Mesendoderm (in vitro differentiated cells): ENCODE measurements around the gene C5orf34.
"Not testable (repeated sequence)": the region's sequence is repeated elsewhere in the genome, so short reads cannot be mapped to it uniquely, and the experiment has no call there.

ENCODE experiments used
- DNase-seq: peaks from one replicate; pipeline ENCODE4 v3.0.0; 2013
- H2AK5ac ChIP-seq: 2 replicates; pipeline ENCODE4 v1.6.1; 2013; ENCODE audit warnings: low read length, inconsistent platforms
- H2BK120ac ChIP-seq: 2 replicates; pipeline ENCODE4 v1.6.1; 2013; ENCODE audit warnings: low read depth, mild to moderate bottlenecking, low read length, moderate library complexity, mixed read lengths
- H2BK15ac ChIP-seq: replicated peaks from 2 replicates; pipeline ENCODE4 v1.6.1; 2013; ENCODE audit warnings: low read depth, mild to moderate bottlenecking, moderate library complexity
- H2BK5ac ChIP-seq: 2 replicates; pipeline ENCODE4 v1.6.1; 2013; ENCODE audit warnings: low read length, inconsistent platforms
- H3K18ac ChIP-seq: 2 replicates; pipeline ENCODE4 v1.6.1; 2013; ENCODE audit warnings: mild to moderate bottlenecking, low read length, mixed read lengths
- H3K23ac ChIP-seq: one replicate; pipeline ENCODE4 v1.6.1; 2013; ENCODE audit warnings: low read length
- H3K27ac ChIP-seq: 2 replicates; pipeline ENCODE4 v1.5.1; 2013; ENCODE audit warnings: low read depth, mild to moderate bottlenecking, inconsistent platforms, low read length, moderate library complexity
- H3K27me3 ChIP-seq: 2 replicates; pipeline ENCODE4 v1.6.1; 2013; ENCODE audit warnings: low read length, control low read depth, mild to moderate bottlenecking, inconsistent platforms; ENCODE audit not compliant: insufficient read depth, poor library complexity
- H3K36me3 ChIP-seq: 2 replicates; pipeline ENCODE4 v1.6.1; 2013; ENCODE audit warnings: low read length, inconsistent platforms; ENCODE audit not compliant: control insufficient read depth, insufficient read depth
- H3K4ac ChIP-seq: one replicate; pipeline ENCODE4 v1.6.1; 2013; ENCODE audit warnings: low read depth, mild to moderate bottlenecking, low read length, moderate library complexity
- H3K4me1 ChIP-seq: 2 replicates; pipeline ENCODE4 v1.6.1; 2013; ENCODE audit warnings: low read depth, low read length, inconsistent platforms; ENCODE audit not compliant: control insufficient read depth
- H3K4me2 ChIP-seq: 2 replicates; pipeline ENCODE4 v1.6.1; 2013; ENCODE audit warnings: low read length
- H3K4me3 ChIP-seq: 2 replicates; pipeline ENCODE4 v1.5.1; 2013; ENCODE audit warnings: mild to moderate bottlenecking, low read length
- H3K56ac ChIP-seq: one replicate; pipeline ENCODE4 v1.6.1; 2013; ENCODE audit warnings: low read length
- H3K79me1 ChIP-seq: 2 replicates; pipeline ENCODE4 v1.6.1; 2013; ENCODE audit warnings: low read length, inconsistent platforms
- H3K79me2 ChIP-seq: 2 replicates; pipeline ENCODE4 v1.6.1; 2013; ENCODE audit warnings: mild to moderate bottlenecking, low read length; ENCODE audit not compliant: control insufficient read depth, insufficient read depth
- H3K9ac ChIP-seq: 2 replicates; pipeline ENCODE4 v1.6.1; 2013; ENCODE audit warnings: low read length, inconsistent platforms
- H4K5ac ChIP-seq: one replicate; pipeline ENCODE4 v1.6.1; 2013; ENCODE audit warnings: low read length
- H4K8ac ChIP-seq: one replicate; pipeline ENCODE4 v1.6.1; 2013; ENCODE audit warnings: low read depth, mild to moderate bottlenecking, control low read depth, low read length, moderate library complexity
- WGBS: extraction: QIAGEN DNeasy Blood & Tissue Kit; methylation state at CpG from one replicate; pipeline ENCODE4 v1.1.7; 2013; ENCODE audit warnings: low lambda C conversion rate, missing lambda C conversion rate; ENCODE audit not compliant: insufficient coverage; ENCODE audit errors: extremely low coverage; 5-methylcytosine and 5-hydroxymethylcytosine counted together

C5orf34 gene

GRCh38 chr5:43551731-43552130 is 36.8 kb upstream of the C5orf34 start:
- Histone ChIP-seq H4K8ac (no peak overlapping the region), H3K4me3 (no peak overlapping the region), H2BK5ac (no peak overlapping the region), H3K23ac (no peak overlapping the region), H3K4me2 (no peak overlapping the region), H4K5ac (no peak overlapping the region), H3K79me1 (peaks cover 6% of the 10 kb centered on the region), H3K36me3 (no peaks in the 10 kb centered on the region), H2AK5ac (no peak overlapping the region), H2BK15ac (no peak overlapping the region), H3K27me3 (no peaks in the 10 kb centered on the region), H3K27ac (no peak overlapping the region), H3K56ac (no peak overlapping the region), H3K9ac (no peak overlapping the region), H2BK120ac (no peak overlapping the region), H3K4me1 (peaks cover 5% of the 10 kb centered on the region), H3K4ac (no peak overlapping the region), H3K18ac (no peak overlapping the region), H3K79me2 (peaks cover 43% of the 10 kb centered on the region)
- WGBS = no CpG with 5 or more reads among the region's 2 CpGs
- DNase-seq = no peak

DNA sequence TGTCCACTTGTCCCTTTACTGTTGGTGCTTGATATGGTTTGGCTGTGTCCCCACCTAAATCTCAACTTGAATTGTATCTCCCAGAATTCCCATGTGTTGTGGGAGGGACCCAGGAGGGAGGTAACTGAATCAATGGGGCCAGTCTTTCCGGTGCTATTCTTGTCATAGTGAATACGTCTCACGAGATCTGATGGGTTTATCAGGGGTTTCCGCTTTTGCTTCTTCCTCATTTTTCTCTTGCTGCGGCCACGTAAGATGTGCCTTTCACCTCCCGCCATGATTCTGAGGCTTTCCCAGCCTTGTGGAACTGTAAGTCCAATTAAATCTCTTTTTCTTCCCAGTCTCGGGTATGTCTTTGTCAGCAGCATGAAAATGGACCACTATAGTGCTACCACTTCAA is 34.3 kb upstream of the C5orf34 start:
- not testable (repeated sequence) for H3K4me3 ChIP-seq, H2BK15ac ChIP-seq, H3K27ac ChIP-seq, H3K4ac ChIP-seq, H3K23ac ChIP-seq, H3K79me1 ChIP-seq, H2BK120ac ChIP-seq, H3K36me3 ChIP-seq, H3K56ac ChIP-seq, H3K4me2 ChIP-seq, DNase-seq, H4K5ac ChIP-seq, H3K18ac ChIP-seq, H2BK5ac ChIP-seq, H3K4me1 ChIP-seq, H2AK5ac ChIP-seq, H3K27me3 ChIP-seq, H3K9ac ChIP-seq, H4K8ac ChIP-seq
- WGBS = no CpG with 5 or more reads among the region's 8 CpGs
- H3K79me2 ChIP-seq = peaks cover 33% of the 10 kb centered on the region

DNA sequence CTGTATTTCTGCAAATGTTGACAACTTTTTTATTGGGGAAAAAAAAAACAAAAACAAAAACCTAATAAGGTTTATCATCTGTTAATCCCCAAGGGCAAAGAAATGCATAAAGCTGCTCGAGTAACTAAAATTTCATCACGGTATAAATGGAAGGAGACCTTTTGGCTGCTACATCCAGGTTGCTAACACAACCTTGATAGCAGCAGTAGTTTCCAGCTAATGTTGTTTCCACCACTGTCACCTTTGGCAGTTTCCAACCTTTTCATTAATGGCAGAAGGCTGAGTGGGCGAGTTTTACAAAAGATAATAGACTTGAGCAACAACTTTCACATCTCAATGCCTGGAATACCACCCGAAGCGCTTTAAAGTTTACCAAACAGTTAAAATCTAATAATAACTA is 33.4 kb upstream of the C5orf34 start:
- H3K79me1 ChIP-seq = peaks cover 4% of the 10 kb centered on the region
- no peak overlapping the region for H4K5ac ChIP-seq
- no peak overlapping the region for H3K4ac ChIP-seq
- no CpG with 5 or more reads among the region's 5 CpGs for WGBS
- peaks cover 24% of the 10 kb centered on the region for H3K79me2 ChIP-seq
- no peaks in the 10 kb centered on the region for H3K4me1 ChIP-seq
- H2BK120ac ChIP-seq = no peak overlapping the region
- peaks cover 1% of the 10 kb centered on the region for H3K36me3 ChIP-seq
- H3K27ac ChIP-seq = no peak overlapping the region
- H3K56ac ChIP-seq = no peak overlapping the region
- DNase-seq = no peak
- no peaks in the 10 kb centered on the region for H3K27me3 ChIP-seq
- no peak overlapping the region for H2BK15ac ChIP-seq
- no peak overlapping the region for H3K4me2 ChIP-seq
- H2AK5ac ChIP-seq = no peak overlapping the region
- H3K18ac ChIP-seq = no peak overlapping the region
- H3K4me3 ChIP-seq = no peak overlapping the region
- H2BK5ac ChIP-seq = no peak overlapping the region
- no peak overlapping the region for H3K9ac ChIP-seq
- H4K8ac ChIP-seq = no peak overlapping the region
- H3K23ac ChIP-seq = no peak overlapping the region

DNA sequence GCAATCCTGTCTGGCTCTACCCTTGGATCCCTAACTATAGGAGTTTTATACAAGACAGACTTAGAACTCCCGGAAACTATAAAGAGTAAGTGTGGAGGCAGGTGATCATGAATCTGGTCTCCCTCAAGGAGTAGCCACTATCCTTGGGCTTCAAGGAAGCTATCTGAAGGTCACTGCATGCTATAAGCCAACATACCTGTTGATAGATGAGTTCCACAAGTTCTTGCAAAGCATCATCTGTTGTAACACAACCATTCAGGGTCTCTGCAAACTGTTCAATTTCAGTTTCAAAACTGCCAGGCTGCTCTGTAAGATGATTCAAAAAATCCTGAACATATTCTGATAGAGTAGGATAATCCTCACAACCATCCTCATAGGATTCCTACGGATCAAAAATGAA is 32.6 kb upstream of the C5orf34 start:
- no peak overlapping the region for H2BK15ac ChIP-seq
- peaks cover 18% of the 10 kb centered on the region for H3K79me2 ChIP-seq
- no peak overlapping the region for H3K9ac ChIP-seq
- no peak overlapping the region for H2AK5ac ChIP-seq
- H3K36me3 ChIP-seq = peaks cover 3% of the 10 kb centered on the region
- H4K8ac ChIP-seq = no peak overlapping the region
- no peak overlapping the region for H2BK120ac ChIP-seq
- no CpG with 5 or more reads among the region's 2 CpGs for WGBS
- no peak overlapping the region for H3K4me3 ChIP-seq
- no peak for DNase-seq
- peaks cover 6% of the 10 kb centered on the region for H3K79me1 ChIP-seq
- H3K4me1 ChIP-seq = no peaks in the 10 kb centered on the region
- H3K4ac ChIP-seq = no peak overlapping the region
- no peak overlapping the region for H3K23ac ChIP-seq
- H3K18ac ChIP-seq = no peak overlapping the region
- H4K5ac ChIP-seq = no peak overlapping the region
- H3K27me3 ChIP-seq = no peaks in the 10 kb centered on the region
- no peak overlapping the region for H3K27ac ChIP-seq
- H2BK5ac ChIP-seq = no peak overlapping the region
- H3K4me2 ChIP-seq = no peak overlapping the region
- H3K56ac ChIP-seq = no peak overlapping the region

GRCh38 chr5:43543434-43543833 is 28.5 kb upstream of the C5orf34 start:
- no peak overlapping the region for H3K27ac ChIP-seq
- H3K79me1 ChIP-seq = peaks cover 2% of the 10 kb centered on the region
- H3K56ac ChIP-seq = no peak overlapping the region
- H3K18ac ChIP-seq = no peak overlapping the region
- H3K4me3 ChIP-seq = no peak overlapping the region
- no peak overlapping the region for H4K5ac ChIP-seq
- H3K4ac ChIP-seq = no peak overlapping the region
- H3K36me3 ChIP-seq = peaks cover 3% of the 10 kb centered on the region
- H4K8ac ChIP-seq = no peak overlapping the region
- H3K4me2 ChIP-seq = no peak overlapping the region
- H3K27me3 ChIP-seq = no peaks in the 10 kb centered on the region
- H2AK5ac ChIP-seq = no peak overlapping the region
- peaks cover 2% of the 10 kb centered on the region for H3K79me2 ChIP-seq
- H2BK5ac ChIP-seq = no peak overlapping the region
- no peak overlapping the region for H2BK120ac ChIP-seq
- no peaks in the 10 kb centered on the region for H3K4me1 ChIP-seq
- no peak overlapping the region for H2BK15ac ChIP-seq
- H3K23ac ChIP-seq = no peak overlapping the region
- no peak for DNase-seq
- no peak overlapping the region for H3K9ac ChIP-seq

DNA sequence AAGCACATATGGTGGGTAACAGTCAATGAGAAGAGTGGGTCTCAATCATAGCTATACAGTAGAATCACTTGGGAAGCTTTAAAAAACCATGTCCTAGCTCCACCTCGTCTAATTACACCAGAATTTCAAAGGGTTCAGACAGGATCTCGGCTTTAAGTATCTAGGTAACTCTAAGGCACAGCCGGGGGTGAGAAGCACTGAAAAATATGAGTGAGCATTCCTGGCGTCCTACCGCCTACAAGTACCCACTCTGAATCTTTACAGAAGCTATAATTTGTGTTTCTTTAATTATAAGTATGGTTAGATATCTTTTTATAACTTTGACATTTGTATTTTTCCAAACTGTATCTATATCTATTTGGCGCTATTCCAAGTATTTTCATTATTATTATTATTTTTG is 25.8 kb upstream of the C5orf34 start:
- Histone ChIP-seq H3K9ac (no peak overlapping the region), H3K56ac (no peak overlapping the region), H3K4me3 (no peak overlapping the region), H2BK120ac (no peak overlapping the region), H2BK5ac (no peak overlapping the region), H3K4me1 (no peaks in the 10 kb centered on the region), H3K27ac (no peak overlapping the region), H2AK5ac (no peak overlapping the region), H3K79me2 (no peaks in the 10 kb centered on the region), H4K8ac (no peak overlapping the region), H2BK15ac (no peak overlapping the region), H3K79me1 (peaks cover 2% of the 10 kb centered on the region), H3K23ac (no peak overlapping the region), H3K4ac (no peak overlapping the region), H3K36me3 (peaks cover 2% of the 10 kb centered on the region), H3K27me3 (no peaks in the 10 kb centered on the region), H3K4me2 (no peak overlapping the region), H4K5ac (no peak overlapping the region), H3K18ac (no peak overlapping the region)
- no peak for DNase-seq
- no CpG with 5 or more reads among the region's 6 CpGs for whole genome bisulfite sequencing
